CD4-positive, CD25-positive, alpha-beta regulatory T cell (primary cell): ENCODE measurements around the gene SYT6. TPM values are rescaled to one million over a fixed set of nuclear protein-coding genes. Genes with fewer than 3 reads are reported as not detected.

Source experiments
- ATAC-seq, 2 donors: fragments of 150-1000 bp; cut with Tn5 transposase; one replicate each; pipeline ENCODE4 v1.10.0; 2021; ENCODE audit warnings: low read depth in 2 of 2, moderate number of reproducible peaks in 2 of 2, moderate library complexity in 1 of 2
- DNase-seq, 3 donors: peaks; one replicate each; pipeline versions ENCODE4 v3.0.0 to v3.0.0-alpha.2; 2012 to 2022; ENCODE audit warnings: mixed read lengths in 1 of 3
- H3K27ac ChIP-seq: one replicate; pipeline ENCODE4 v1.7.0; 2013; ENCODE audit warnings: mild to moderate bottlenecking, low read length; ENCODE audit not compliant: insufficient read depth, poor library complexity, severe bottlenecking
- H3K27me3 ChIP-seq: one replicate; pipeline ENCODE4 v1.7.0; 2013; ENCODE audit warnings: low read length; ENCODE audit not compliant: control insufficient read depth, insufficient read depth
- H3K36me3 ChIP-seq: one replicate; pipeline ENCODE4 v1.7.0; 2013; ENCODE audit warnings: mild to moderate bottlenecking, low read length, moderate library complexity; ENCODE audit not compliant: control insufficient read depth, insufficient read depth
- H3K4me1 ChIP-seq: 2 replicates; pipeline ENCODE4 v1.7.0; 2013; ENCODE audit warnings: mild to moderate bottlenecking, low read length; ENCODE audit not compliant: insufficient read depth, control insufficient read depth, poor library complexity, severe bottlenecking
- H3K4me3 ChIP-seq: one replicate; pipeline ENCODE4 v1.7.0; 2013; ENCODE audit warnings: low read depth, mild to moderate bottlenecking, low read length, moderate library complexity
- H3K9me3 ChIP-seq, 2 experiments: 1 replicate in 1 of 2; 2 replicates in 1 of 2; pipeline ENCODE4 v1.7.0; 2013; ENCODE audit warnings: low read length in 2 of 2, mild to moderate bottlenecking in 1 of 2, moderate library complexity in 1 of 2; ENCODE audit not compliant: control insufficient read depth in 2 of 2
- H3K27ac Mint-ChIP-seq, 3 donors: one replicate each; pipeline ENCODE4 v1.8.0; 2020 to 2022; ENCODE audit warnings: mild to moderate bottlenecking in 3 of 3, mixed read lengths in 3 of 3, moderate library complexity in 2 of 3
- H3K27me3 Mint-ChIP-seq: one replicate; pipeline ENCODE4 v1.8.0; 2022; ENCODE audit warnings: mild to moderate bottlenecking, mixed read lengths
- H3K36me3 Mint-ChIP-seq: one replicate; pipeline ENCODE4 v1.8.0; 2020; ENCODE audit warnings: mixed read lengths
- H3K4me1 Mint-ChIP-seq, 4 donors: one replicate each; pipeline ENCODE4 v1.8.0; 2020 to 2022; ENCODE audit warnings: mixed read lengths in 4 of 4, mild to moderate bottlenecking in 1 of 4
- H3K4me3 Mint-ChIP-seq, 4 donors: one replicate each; pipeline ENCODE4 v1.8.0; 2020 to 2022; ENCODE audit warnings: mild to moderate bottlenecking in 4 of 4, mixed read lengths in 4 of 4, moderate library complexity in 3 of 4
- H3K9me3 Mint-ChIP-seq, 7 donors: one replicate each; pipeline ENCODE4 v1.8.0; 2020 to 2022; ENCODE audit warnings: mixed read lengths in 7 of 7, mild to moderate bottlenecking in 3 of 7, moderate library complexity in 2 of 7
- polyA plus RNA-seq, 4 donors: library from polyadenylated mRNA; unstranded; fragments of 300-500 nt; fragmentation: Illumina TruSeq; gene quantifications; one replicate each; pipeline ENCODE4 v1.2.3, GENCODE V29; 2021
- total RNA-seq: library from RNA; stranded (reverse); gene quantifications from one replicate; pipeline ENCODE4 v1.2.3, GENCODE V29; 2022

The SYT6 gene
- total and polyA plus RNA-seq, 5 donors from 2014 or later, result 0.17 TPM; not detected in 4

DNA sequence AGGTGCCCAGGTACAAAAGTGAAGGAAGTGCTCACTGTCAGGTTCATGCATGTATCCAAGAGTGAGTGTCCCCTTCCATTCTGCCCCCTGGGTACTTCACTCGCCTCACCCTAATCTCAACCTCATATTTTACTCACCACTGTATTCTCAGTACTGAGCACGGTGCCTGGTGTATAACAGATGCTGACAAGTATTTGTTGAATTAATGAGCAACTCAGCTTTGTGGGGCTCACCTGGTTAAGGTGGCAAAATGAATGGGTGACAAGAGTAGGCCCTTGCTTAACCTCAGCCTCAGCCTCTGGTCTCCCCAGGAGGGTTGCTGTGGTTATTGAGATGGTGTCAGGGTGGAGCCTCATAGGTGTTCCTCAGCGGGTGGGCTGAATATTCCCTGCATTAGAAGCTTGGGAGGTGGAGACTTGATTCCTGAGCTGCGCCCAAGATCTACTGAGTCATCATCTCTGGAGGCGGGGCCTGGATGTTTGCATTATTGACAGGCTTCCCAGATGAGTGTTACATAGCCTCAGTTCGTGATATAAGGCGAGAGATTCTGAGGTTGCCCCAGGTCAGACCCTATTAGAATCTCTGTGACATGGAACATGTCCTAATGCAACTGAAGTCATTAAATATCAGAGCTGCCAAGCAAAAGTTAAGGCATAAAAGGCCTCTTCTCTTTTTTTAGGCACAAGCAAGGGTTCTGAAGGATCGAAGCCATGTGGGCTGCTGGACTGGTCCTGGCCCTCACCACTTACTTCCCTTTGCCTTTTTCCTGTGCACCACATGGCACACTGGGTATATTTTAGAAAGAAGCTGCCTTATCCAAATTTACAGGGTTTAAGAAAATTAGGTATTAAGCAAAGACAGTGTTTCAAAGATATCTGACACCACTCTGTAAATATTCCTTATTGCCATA is 39.2 kb downstream of the SYT6 start:
- H3K4me1 ChIP-seq, result no peaks in the 10 kb centered on the region
- DNase-seq (no peak), ATAC-seq (no peak)
- no peak overlapping the region for H3K27ac Mint-ChIP-seq
- H3K9me3 ChIP-seq, result no peaks in the 10 kb centered on the region
- H3K27me3 Mint-ChIP-seq, result peaks cover 16% of the 10 kb centered on the region
- no peaks in the 10 kb centered on the region for H3K27me3 ChIP-seq
- no peaks in the 10 kb centered on the region for H3K36me3 Mint-ChIP-seq
- no peak overlapping the region for H3K27ac ChIP-seq
- H3K4me1 Mint-ChIP-seq, result peaks cover 0 to 13% (median 3%) of the 10 kb centered on the region in 4 donors
- no peaks in the 10 kb centered on the region for H3K36me3 ChIP-seq
- no peak overlapping the region for H3K4me3 Mint-ChIP-seq
- no peak overlapping the region for H3K4me3 ChIP-seq
- H3K9me3 Mint-ChIP-seq, result peaks cover 0 to 2% (median 0%) of the 10 kb centered on the region in 7 donors

GRCh38 chr1:114113411-114114184 is 40.1 kb downstream of the SYT6 start:
- Mint-ChIP-seq H3K27ac (peak overlapping the region in 1 of 3 donors; percentile 80), H3K9me3 (peaks cover 0 to 2% (median 0%) of the 10 kb centered on the region in 7 donors), H3K36me3 (no peaks in the 10 kb centered on the region), H3K27me3 (peaks cover 12% of the 10 kb centered on the region), H3K4me1 (peaks cover 0 to 13% (median 3%) of the 10 kb centered on the region in 4 donors), H3K4me3 (no peak overlapping the region)
- no peak for DNase-seq
- Histone ChIP-seq H3K9me3 (no peaks in the 10 kb centered on the region), H3K27me3 (no peaks in the 10 kb centered on the region), H3K4me3 (no peak overlapping the region), H3K4me1 (no peaks in the 10 kb centered on the region), H3K36me3 (no peaks in the 10 kb centered on the region), H3K27ac (no peak overlapping the region)
- no peak for ATAC-seq

- Mint-ChIP-seq H3K4me1 (peaks cover 0 to 13% (median 3%) of the 10 kb centered on the region in 4 donors), H3K9me3 (peaks cover 0 to 2% (median 0%) of the 10 kb centered on the region in 7 donors), H3K27ac (peak overlapping the region in 1 of 3 donors; percentile 54), H3K4me3 (no peak overlapping the region), H3K36me3 (no peaks in the 10 kb centered on the region), H3K27me3 (peaks cover 12% of the 10 kb centered on the region)
- Histone ChIP-seq H3K4me1 (no peaks in the 10 kb centered on the region), H3K4me3 (no peak overlapping the region), H3K27me3 (no peaks in the 10 kb centered on the region), H3K27ac (no peak overlapping the region), H3K9me3 (no peaks in the 10 kb centered on the region), H3K36me3 (no peaks in the 10 kb centered on the region)
- no peak for DNase-seq
- no peak for ATAC-seq
Observed at GRCh38 chr1:114112775-114113174, 40.9 kb downstream of the SYT6 start.

DNA sequence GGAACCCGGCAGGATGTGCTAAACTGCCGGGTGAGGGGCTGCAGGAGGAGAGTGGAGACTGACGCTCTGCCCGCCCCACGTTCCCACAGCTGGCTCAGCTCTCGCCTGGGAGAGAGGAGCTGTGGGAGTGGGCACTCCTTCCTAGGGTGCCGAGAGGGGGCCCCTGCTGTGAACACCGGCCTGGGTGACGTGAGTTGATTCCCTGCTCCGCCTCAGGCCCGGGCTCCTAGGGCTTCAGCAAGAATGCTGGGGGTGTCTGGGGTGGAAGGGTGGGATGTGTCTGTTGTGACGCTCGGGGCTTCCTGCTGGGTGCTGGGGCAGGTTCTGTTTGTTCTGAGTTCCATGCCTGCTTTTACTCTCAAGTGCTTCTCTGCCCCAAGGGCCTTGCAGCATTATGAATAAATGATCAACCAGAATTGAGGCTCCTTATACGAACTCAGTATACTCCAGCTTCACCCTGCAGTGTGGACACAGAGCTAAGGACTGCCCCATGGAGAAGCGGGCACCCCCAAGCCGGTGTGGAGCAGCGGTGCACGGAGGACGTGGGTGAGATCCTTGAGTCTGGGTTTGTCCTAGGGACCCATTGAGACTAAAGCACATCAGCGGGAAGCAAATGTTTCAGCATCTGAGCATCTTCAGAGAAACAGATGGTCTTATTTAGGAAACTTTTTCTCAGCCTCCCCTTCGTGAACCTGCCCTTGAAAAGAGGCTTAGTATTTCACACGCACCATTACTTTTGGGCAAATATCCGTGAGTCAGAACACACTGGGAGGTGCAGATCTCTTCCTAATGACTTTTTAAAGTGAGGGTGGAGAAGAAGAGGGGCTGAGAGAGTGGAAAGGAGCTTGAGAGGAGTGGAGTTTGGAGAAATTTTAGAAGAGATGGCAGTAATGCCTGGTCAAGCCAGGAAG is 41.7 kb downstream of the SYT6 start:
- no peaks in the 10 kb centered on the region for H3K36me3 Mint-ChIP-seq
- ATAC-seq, result no peak
- Histone ChIP-seq H3K27me3 (no peaks in the 10 kb centered on the region), H3K9me3 (no peaks in the 10 kb centered on the region), H3K27ac (no peak overlapping the region), H3K36me3 (no peaks in the 10 kb centered on the region), H3K4me3 (no peak overlapping the region), H3K4me1 (no peaks in the 10 kb centered on the region)
- H3K4me1 Mint-ChIP-seq, result peaks cover 0 to 13% (median 3%) of the 10 kb centered on the region in 4 donors
- H3K27me3 Mint-ChIP-seq, result peaks cover 12% of the 10 kb centered on the region
- H3K9me3 Mint-ChIP-seq, result peaks cover 0 to 2% (median 0%) of the 10 kb centered on the region in 7 donors
- no peak overlapping the region for H3K4me3 Mint-ChIP-seq
- no peak overlapping the region for H3K27ac Mint-ChIP-seq
- no peak for DNase-seq

- peaks cover 11% of the 10 kb centered on the region for H3K27me3 Mint-ChIP-seq
Observed at GRCh38 chr1:114109981-114110380, 43.7 kb downstream of the SYT6 start.

GRCh38 chr1:114108751-114109255 is 44.9 kb downstream of the SYT6 start:
- DNase-seq (no peak), ATAC-seq (peak in 1 of 2 donors; percentile 16)
- Mint-ChIP-seq H3K4me1 (peaks cover 0 to 11% (median 4%) of the 10 kb centered on the region in 4 donors), H3K27me3 (peaks cover 14% of the 10 kb centered on the region), H3K36me3 (no peaks in the 10 kb centered on the region), H3K4me3 (no peak overlapping the region), H3K27ac (no peak overlapping the region), H3K9me3 (peaks cover 0 to 2% (median 0%) of the 10 kb centered on the region in 7 donors)
- H3K27me3 ChIP-seq, result no peaks in the 10 kb centered on the region
- H3K9me3 ChIP-seq, result no peaks in the 10 kb centered on the region
- no peak overlapping the region for H3K4me3 ChIP-seq
- H3K36me3 ChIP-seq, result no peaks in the 10 kb centered on the region
- H3K4me1 ChIP-seq, result no peaks in the 10 kb centered on the region
- H3K27ac ChIP-seq, result no peak overlapping the region

More at GRCh38 chr1:114109981-114110380, 43.7 kb downstream of the SYT6 start:
- H3K27me3 ChIP-seq, result no peaks in the 10 kb centered on the region
- H3K4me1 Mint-ChIP-seq, result peaks cover 0 to 13% (median 3%) of the 10 kb centered on the region in 4 donors
- no peaks in the 10 kb centered on the region for H3K36me3 Mint-ChIP-seq
- ATAC-seq (no peak), DNase-seq (no peak)
- no peak overlapping the region for H3K27ac ChIP-seq
- no peak overlapping the region for H3K27ac Mint-ChIP-seq
- no peaks in the 10 kb centered on the region for H3K4me1 ChIP-seq
- peaks cover 0 to 2% (median 0%) of the 10 kb centered on the region in 7 donors for H3K9me3 Mint-ChIP-seq
- no peak overlapping the region for H3K4me3 Mint-ChIP-seq
- H3K4me3 ChIP-seq, result no peak overlapping the region
- no peaks in the 10 kb centered on the region for H3K36me3 ChIP-seq
- H3K9me3 ChIP-seq, result no peaks in the 10 kb centered on the region
